GM21526 (cell line): ENCODE measurements around the gene RNASEL.
"Not testable (repeated sequence)": the region's sequence is repeated elsewhere in the genome, so short reads cannot be mapped to it uniquely, and the experiment has no call there.

ENCODE experiments used
- ATAC-seq: cut with Tn5 transposase; IDR thresholded peaks from one replicate; pipeline ENCODE4 v1.9.1; 2021; ENCODE audit warnings: moderate library complexity; ENCODE audit not compliant: unreplicated experiment, low FRiP score

The RNASEL gene

DNA sequence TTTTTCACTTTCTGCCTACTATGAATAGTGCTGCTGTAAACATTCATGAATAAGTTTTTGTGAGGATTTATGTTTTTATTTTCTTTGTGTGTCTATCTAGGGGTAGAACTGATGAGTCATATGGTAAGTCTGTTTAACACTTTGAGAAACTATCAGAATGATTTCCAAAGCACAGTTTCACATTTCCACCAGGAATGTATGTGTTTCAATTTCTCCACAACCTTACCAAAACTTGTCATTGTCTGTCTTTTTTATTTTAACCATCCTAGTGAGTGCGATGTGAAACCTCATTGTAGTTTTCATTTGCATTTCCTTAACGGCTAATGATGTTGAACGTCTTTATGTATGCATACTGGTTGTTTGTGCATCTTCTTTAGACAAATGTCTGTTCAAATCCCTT is 23.5 kb downstream of the RNASEL start:
- no peak for ATAC-seq

DNA sequence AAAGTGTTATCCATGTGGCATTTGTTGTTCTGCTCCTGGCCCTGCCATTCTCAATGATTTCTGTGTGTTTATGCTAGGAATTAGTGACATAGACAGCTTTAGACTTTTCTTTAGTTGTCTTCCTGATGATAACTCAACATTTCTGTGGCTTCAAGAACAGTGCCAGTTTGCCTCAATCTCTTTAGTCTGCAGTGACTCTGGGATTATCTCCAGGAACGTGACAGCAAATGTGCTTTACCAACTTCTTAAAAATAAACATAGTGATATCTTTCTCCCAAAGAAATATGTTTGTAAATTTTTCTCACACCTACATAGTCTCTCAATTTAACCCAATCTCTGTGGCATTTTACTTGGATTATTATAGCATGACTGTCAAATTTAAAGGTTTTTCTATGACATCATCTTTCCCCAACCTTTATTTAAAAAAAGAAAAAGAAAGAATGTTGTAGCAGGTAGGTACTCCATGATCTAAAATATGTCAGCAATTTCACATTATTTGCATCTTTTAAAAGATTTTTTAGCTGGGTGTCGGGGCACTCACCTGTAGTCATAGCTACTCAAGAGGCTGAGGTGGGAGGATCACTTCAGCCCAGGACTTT is 24.6 kb downstream of the RNASEL start:
- no peak for ATAC-seq

DNA sequence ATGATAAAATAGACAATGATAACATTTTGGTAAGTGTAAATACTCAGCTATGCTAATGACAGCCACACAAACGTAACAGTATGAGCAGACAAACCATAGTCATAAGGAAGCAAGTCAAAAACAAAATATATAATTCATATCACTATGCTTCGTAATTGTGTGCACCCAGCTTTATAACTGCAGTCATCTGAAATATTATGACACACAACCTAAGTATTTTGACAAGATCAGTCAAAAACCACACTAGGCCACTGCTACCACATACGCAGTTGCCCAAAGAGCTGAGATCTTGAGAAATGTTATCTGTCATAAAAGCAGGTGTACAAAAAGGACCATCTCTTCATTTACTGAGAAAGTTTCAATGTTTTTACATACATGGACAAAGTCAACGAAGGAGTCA is 26.0 kb downstream of the RNASEL start:
- ATAC-seq = no peak

DNA sequence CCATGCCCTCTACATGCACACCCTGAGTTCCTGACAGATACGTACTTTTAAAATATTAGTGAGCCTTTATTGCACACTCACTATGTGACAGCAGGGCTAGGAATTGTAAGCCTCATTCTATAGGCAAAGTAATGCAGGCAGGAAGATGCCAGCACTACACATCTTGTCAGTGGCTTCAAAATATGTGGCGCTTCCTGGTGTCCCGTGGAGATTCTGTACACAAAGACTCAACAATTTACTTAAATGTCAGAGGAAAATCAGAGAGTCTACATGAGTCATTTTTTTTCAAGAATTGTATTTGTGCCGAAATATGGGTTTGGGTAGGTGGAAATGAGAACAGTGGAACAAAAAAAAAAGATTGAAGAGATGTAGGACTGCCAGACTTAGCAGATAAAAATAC is 27.6 kb downstream of the RNASEL start:
- ATAC-seq = no peak

DNA sequence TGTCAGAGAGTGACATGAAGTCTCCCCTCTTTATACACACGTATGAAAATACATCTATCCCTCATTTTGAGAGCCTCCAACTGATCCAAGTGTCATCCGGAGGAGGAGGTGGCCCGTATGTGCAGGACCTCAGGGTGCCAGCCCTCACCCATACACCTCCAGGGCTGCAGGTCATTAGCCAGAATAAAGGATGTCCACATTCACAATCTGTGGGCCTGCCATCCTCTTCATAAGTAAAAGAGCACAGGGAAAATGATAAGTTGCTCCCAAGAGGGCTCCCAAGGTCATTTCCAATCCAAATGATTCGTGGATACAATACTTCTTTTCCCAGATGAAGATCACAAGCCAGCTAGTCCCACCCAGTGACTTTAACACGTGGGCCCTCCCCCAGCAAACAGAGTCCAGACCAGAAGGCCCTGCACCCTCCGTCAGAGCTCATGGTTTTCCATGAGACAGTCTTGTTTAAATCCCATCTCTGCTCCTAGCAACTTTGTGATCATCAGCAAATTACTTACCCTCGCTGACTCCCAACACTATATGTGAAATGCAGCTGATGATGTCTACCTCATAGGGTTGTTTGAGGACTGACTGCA is 28.6 kb downstream of the RNASEL start:
- ATAC-seq = no peak

DNA sequence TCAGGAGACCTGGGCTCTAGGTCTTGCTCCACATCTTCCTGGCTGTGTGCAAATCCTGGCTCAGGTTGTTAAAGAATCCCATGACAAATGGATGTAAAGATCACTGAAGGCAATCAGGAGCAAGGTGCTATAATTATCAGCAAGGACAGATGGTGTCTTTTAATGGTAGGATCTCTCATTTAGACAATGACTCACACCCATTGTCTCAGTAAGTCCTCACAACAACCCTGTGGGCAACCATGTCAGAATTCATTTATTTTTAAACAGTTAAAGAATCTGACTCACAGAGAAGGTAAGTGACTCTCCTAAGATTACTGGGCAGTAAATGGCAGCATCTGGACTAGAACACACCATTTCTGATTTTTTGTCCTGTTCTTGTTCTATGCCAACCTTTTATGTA is 32.8 kb downstream of the RNASEL start:
- no peak for ATAC-seq

DNA sequence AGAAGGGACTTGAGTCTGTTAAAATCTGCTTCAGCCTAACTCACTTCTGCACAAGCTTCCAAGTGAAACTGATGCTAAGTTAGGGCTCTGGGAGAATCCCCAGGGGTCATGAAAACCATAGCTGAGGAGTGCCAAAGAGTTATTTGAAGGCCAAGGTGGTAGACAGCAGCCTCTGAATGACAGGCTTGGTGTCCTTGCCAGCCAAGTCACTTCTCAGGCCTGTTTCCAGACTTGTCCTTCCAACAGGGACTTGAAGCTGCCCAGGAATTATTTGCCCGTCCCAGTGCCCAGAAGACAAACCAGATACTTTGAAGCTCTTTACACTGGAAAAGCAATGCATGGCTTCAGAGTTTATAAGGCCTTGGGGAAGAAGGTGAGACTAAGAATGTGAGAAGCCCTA is 33.6 kb downstream of the RNASEL start:
- no peak for ATAC-seq

DNA sequence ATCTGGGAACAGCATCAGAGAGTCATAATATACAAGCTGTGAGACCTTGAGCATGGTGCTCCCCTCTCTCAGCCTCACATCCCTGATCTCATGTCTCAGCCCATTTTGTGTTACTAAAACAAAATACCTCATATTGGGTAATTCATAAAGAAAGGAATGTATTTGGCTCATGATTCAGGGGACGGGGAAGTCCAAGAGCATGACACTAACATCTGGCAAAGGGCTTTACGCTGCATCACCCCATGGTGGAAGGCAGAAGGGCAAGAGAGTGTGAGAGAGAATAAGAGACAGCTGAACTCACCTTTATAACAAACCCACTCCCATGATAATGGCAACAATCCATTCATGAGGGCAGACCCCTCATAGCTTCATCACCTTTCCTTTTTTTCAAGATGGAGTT is 36.5 kb downstream of the RNASEL start:
- ATAC-seq = no peak

DNA sequence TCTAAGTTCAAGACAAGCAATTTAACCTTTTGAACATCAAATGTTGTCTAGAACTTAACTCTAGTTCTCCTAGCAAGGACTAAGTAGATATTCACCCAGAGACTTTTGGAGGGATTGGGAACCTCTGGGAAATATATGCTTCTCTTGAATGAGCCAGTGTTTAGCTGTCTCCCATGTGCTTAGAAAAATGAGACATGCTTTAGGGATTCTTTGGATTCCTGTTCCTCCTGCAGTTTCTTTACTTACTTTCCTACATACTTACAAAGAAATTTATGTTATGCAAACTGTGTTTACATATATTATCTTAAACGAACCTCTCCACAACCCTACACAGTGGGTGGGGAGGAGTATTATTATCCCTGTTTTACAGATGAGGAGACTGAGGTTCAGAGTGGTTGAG is 39.2 kb downstream of the RNASEL start:
- no peak for ATAC-seq

DNA sequence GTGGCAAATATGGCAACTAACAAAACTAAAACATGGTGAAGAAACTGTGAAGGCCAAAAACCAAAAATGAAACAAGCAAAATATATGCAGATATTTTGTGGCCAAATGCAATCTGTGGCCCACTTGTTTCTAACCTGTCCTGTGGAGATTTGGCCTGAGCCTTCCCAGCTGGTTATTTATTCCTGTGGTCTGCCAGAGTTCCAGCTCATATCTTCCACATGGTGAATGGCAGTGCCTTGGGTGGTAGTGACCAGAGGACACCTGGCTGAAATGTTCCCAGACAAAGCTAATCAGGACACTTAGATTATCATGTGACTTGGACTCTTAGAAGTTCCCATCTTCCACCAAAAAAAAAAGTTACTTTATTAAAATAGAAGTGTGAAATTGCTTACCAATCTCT is 39.7 kb downstream of the RNASEL start:
- no peak for ATAC-seq

DNA sequence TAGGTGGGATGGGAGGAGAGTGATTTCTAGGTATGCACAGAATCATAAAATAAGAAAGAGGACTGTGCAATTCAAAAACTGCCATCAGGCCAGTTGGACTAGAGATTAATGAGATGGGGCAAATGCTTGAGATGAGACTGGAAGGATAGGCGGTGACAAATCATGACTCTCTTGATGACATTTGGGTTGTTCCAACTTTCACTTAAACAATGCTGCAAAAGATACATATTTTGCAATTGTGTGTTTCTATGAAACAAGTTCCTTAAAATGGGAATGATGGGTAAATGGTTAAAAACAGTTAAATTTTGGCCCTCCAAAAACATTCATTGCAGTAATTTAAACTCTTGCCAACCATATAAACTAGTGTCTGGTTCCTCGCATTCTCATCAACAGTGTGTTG is 55.2 kb downstream of the RNASEL start:
- ATAC-seq = no peak

DNA sequence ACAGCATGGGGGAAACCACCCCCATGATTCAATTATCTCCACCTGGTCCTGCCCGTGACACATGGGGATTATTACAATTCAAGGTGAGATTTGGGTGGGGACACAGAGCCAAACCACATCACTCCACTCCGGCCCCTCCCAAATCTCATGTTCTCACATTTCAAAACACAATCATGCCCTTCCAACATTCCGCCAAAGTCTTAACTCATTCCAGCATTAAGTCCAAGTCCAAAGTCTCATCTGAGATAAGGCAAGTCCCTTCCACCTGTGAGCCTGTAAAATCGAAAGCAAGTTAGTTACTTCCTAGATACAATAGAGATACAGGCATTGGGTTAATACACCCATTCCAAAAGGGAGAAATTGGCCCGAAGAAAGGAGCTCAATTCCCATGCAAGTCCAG is 60.9 kb downstream of the RNASEL start:
- ATAC-seq = not testable (repeated sequence)

DNA sequence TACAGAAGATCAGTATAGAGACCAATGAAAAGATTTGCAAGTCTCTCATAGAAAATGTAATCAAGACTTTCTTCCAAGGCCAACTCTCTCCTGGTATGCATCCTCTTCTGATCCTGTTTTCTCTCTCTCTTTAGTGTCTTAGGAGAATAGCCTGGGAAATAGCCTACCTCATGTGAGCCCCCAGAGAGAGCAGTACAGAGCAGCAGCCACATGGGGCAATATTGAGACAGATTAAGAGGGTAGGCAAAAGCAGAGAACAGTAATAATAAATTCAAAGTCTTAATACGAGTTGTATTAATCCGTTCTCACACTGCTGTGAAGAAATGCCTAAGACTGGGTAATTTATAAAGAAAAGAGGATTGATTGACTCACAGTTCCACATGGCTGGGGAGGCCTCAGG is 61.4 kb downstream of the RNASEL start:
- ATAC-seq = no peak

DNA sequence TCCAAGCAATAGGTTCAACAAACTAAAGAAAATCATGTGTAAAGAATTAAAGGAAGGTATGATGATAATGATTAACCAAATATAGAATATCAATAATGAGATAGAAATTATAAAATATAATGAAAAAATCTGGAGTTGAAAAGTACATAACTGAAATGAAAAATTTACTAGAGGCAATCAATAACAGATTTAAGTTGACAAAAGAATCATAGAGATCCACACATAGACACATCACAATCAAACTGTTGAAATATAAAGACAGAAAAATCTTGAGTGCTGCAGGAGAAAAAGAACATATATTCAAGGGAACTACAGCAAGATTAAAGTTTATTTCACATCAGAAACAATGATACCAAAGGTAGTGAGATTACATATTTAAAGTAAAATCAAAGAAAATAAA is 63.7 kb downstream of the RNASEL start:
- no peak for ATAC-seq
